BJ (cell line): ENCODE data around the gene ARID3A. TPM values are rescaled to one million over a fixed set of nuclear protein-coding genes. Genes with fewer than 3 reads are reported as not detected.

Experiments used
- CTCF ChIA-PET: fragments of 350-600 bp; formaldehyde crosslinking; extraction: SDS; loops from one replicate; lab custom pipeline; 2021; ENCODE audit warnings: antibody characterized with exemption, inconsistent platforms; lab: Yijun Ruan, JAX
- POLR2A ChIA-PET: fragments of 300-600 bp; sonication (Branson Sonifier 250); formaldehyde crosslinking; extraction: SDS; loops from one replicate; lab custom pipeline; 2021; ENCODE audit warnings: antibody characterized with exemption; lab: Charles Lee
- DNase-seq: peaks from one replicate; pipeline ENCODE4 v3.0.0-alpha.2; 2011; ENCODE audit warnings: low read depth
- H3K27me3 ChIP-seq: 2 replicates; pipeline ENCODE4 v1.6.0; 2011; ENCODE audit warnings: low read length; ENCODE audit not compliant: control insufficient read depth, insufficient read depth
- H3K36me3 ChIP-seq: 2 replicates; pipeline ENCODE4 v1.5.1; 2011; ENCODE audit warnings: low read length; ENCODE audit not compliant: control insufficient read depth, insufficient read depth
- H3K4me3 ChIP-seq: 2 replicates; pipeline ENCODE4 v1.5.1; 2011; ENCODE audit warnings: low read depth, mild to moderate bottlenecking, control low read depth, low read length
- CTCF ChIP-seq: IDR thresholded peaks from 2 replicates; pipeline ENCODE4 v1.5.1; 2011; ENCODE audit warnings: low read depth, mild to moderate bottlenecking, control low read depth, inconsistent platforms, low read length, moderate library complexity; ENCODE audit not compliant: insufficient read depth
- polyA plus RNA-seq: library from polyadenylated mRNA; depleted of rRNA; stranded (reverse); fragments of >200 nt; gene quantifications from 2 replicates; pipeline ENCODE4 v1.2.3, GENCODE V29; 2011

Gene ARID3A
- polyA plus RNA-seq, 1 experiment, result 17.4 TPM

GRCh38 chr19:931860-932647, 6.2 kb downstream of the ARID3A start:
- Histone ChIP-seq H3K27me3 (no peaks in the 10 kb centered on the region), H3K4me3 (peak overlapping the region; percentile 27), H3K36me3 (peaks cover 18% of the 10 kb centered on the region)
- no peak for DNase-seq
- ChIA-PET POLR2A (interaction anchor here (0.8 kb wide), 1 partner anchor 52 kb away, joined by 3 read pairs; the partner anchor contains the start of gene WDR18), CTCF (interaction anchor here (1.7 to 1.8 kb wide), 2 partner anchors 9 to 52 kb away, joined by 7 to 10 read pairs; partner anchors contain the start of gene WDR18)
- TF ChIP-seq CTCF, result no peak

GRCh38 chr19:932648-933552, 7.1 kb downstream of the ARID3A start:
- peak; percentile 18; the same call in 1 of the 2 replicates for TF ChIP-seq CTCF
- CTCF ChIA-PET, result interaction anchor here (0.6 to 1.8 kb wide), 6 partner anchors 9 to 259 kb away, joined by 3 to 10 read pairs (median 4); partner anchors contain the start of gene WDR18
- Histone ChIP-seq H3K4me3 (peak overlapping the region; percentile 28), H3K36me3 (peaks cover 21% of the 10 kb centered on the region), H3K27me3 (no peaks in the 10 kb centered on the region)
- DNase-seq, result peak; percentile 77
- POLR2A ChIA-PET, result interaction anchor here (0.8 kb wide), 2 partner anchors 24 to 51 kb away, joined by 3 read pairs; partner anchors contain the start of gene WDR18

- Histone ChIP-seq H3K36me3 (peaks cover 25% of the 10 kb centered on the region), H3K4me3 (peak overlapping the region; percentile 28), H3K27me3 (no peaks in the 10 kb centered on the region)
- POLR2A ChIA-PET, result interaction anchor here (0.8 kb wide), 1 partner anchor 23 kb away, joined by 3 read pairs; no protein-coding TSS in a partner anchor
- no peak for DNase-seq
- 0 out of 2 replicates have a peak, but pooled peaks have one; percentile 0 for TF ChIP-seq CTCF
- CTCF ChIA-PET, result interaction anchor here (0.6 to 1.8 kb wide), 4 partner anchors 10 to 259 kb away, joined by 3 to 10 read pairs (median 4); partner anchors contain the start of gene WDR18
These were observed 7.7 kb downstream of the ARID3A start for GRCh38 chr19:933553-933882.

- POLR2A ChIA-PET, result interaction anchor here (0.8 kb wide), 1 partner anchor 22 kb away, joined by 3 read pairs; no protein-coding TSS in a partner anchor
These were observed 8.5 kb downstream of the ARID3A start for GRCh38 chr19:934197-934840.

More at GRCh38 chr19:934197-934840, 8.5 kb downstream of the ARID3A start:
- Histone ChIP-seq H3K4me3 (no peak overlapping the region), H3K27me3 (no peaks in the 10 kb centered on the region), H3K36me3 (peaks cover 25% of the 10 kb centered on the region)
- CTCF ChIA-PET, result interaction anchor here (0.9 to 1.0 kb wide), 2 partner anchors 10 to 42 kb away, joined by 3 to 5 read pairs; no protein-coding TSS in a partner anchor
- no peak for TF ChIP-seq CTCF
- DNase-seq, result no peak
